ENCODE measurements around the gene ANTXRL.
"Not testable (repeated sequence)": the region's sequence is repeated elsewhere in the genome, so short reads cannot be mapped to it uniquely, and the experiment has no call there.

- TF ChIP-seq TAF1 (IDR thresholded peaks at IDR 0.05; ENCODE audit: low read depth, low read length); POLR2A (IDR thresholded peaks at IDR 0.05; ENCODE audit: low read depth, low read length); PAX5 (IDR thresholded peaks at IDR 0.05; ENCODE audit: insufficient read depth, low read length, severe bottlenecking); POLR2AphosphoS5 (IDR thresholded peaks at IDR 0.05; ENCODE audit: low read depth, low read length); POU2F2 (IDR thresholded peaks at IDR 0.05; ENCODE audit: low read depth, low read length); SPI1 (IDR thresholded peaks at IDR 0.05; ENCODE audit: low read depth, low read length): not testable (repeated sequence)
Measured at GRCh38 chr10:46255210-46255609, 31.6 kb upstream of the ANTXRL start.
